IPS-18c (cell line): ENCODE data around the gene EFCAB10.

Source experiments
- H3K4me3 ChIP-seq: 2 replicates; pipeline ENCODE4 v1.7.0; 2013; ENCODE audit warnings: low read depth, mild to moderate bottlenecking, low read length, moderate library complexity; ENCODE audit not compliant: insufficient read depth
- H3K9me3 ChIP-seq: one replicate; pipeline ENCODE4 v1.6.1; 2013; ENCODE audit warnings: mild to moderate bottlenecking, low read length, moderate library complexity; ENCODE audit not compliant: control insufficient read depth, insufficient read depth

The EFCAB10 gene, protein sequence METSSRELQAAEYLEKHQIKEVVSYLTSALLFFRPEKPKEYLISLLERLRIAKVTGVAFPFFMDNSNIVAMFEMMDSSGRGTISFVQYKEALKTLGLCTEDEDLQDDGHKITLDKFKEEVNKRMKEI

DNA sequence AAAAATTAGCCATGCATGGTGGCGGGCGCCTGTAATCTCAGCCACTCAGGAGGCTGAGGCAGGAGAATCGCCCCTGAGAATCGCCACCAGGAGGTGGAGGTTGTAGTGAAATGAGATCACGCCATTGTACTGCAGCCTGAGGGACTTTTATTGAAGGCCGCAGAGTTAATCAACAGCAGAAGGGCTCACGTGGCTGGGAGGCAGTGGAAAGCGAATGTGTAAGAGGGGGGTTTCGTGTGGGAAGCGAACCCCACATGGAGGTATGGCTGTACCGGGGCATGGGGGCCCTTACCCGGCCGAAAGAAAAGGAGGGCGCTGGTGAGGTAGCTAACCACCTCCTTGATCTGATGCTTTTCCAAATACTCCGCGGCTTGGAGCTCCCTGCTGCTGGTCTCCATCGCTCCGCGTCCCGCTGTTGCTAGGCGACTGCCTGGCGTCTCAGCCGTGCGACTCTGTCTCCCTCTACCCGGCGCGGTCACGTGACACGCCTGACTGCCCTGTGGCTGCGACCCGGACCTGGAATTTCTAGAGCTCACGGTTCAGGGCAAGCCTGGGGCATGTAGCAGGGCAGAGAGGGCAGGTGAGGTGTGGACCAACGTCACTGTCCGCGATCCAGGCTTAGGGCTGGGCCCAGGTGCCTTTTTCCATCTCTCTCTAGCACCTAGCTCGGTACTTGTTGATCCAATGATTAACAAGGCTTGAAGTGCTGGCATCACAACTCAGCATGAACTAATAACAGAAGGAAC is at the start of gene EFCAB10:
EFCAB10 (minus strand) TSS at position 428 of the 746 bp plus-strand sequence; CDS start at position 398, 30 bp downstream.
- Histone ChIP-seq H3K9me3 (no peaks in the 10 kb centered on the region), H3K4me3 (peak within 1 kb of the TSS; percentile 60)

DNA sequence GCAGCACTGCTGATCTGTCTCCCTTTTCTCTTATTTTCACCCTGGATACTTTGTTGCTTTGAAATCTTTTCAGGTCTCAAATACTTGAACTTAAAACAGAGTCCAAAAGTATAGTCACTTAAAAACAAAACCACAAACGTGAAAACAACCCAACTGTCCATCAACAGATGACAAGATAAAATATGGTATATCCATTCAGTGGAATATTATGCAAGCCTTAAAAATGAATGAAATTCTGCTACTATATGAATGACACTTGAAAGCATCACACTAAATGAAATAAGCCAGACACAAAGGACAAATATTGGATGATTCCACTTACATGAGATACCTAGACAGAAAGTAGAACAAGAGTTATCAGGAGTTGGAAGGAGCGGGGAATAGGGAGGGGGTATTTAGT is 44.7 kb upstream of the EFCAB10 start:
- Histone ChIP-seq H3K4me3 (no peak overlapping the region), H3K9me3 (no peaks in the 10 kb centered on the region)

DNA sequence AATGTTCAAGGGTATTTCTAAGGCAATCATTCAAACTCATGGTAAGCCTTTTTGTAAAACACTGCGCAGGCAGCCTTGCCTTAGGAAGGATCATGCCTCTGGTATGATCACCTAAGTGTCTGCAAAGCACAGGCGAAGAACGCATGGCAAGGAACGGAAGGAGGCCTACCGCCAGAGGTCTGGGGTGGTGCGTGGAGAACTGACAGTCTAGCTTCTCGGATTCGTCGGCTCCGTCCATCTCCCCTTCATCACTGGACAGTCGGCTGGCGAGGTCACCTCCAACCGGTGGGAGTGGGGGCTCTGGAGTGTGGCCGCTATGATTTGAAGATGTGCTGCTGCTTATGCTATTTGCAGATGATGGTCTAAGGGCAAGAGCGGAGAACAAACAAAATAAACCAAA is 42.6 kb upstream of the EFCAB10 start:
- H3K9me3 ChIP-seq, result no peaks in the 10 kb centered on the region
- no peak overlapping the region for H3K4me3 ChIP-seq

DNA sequence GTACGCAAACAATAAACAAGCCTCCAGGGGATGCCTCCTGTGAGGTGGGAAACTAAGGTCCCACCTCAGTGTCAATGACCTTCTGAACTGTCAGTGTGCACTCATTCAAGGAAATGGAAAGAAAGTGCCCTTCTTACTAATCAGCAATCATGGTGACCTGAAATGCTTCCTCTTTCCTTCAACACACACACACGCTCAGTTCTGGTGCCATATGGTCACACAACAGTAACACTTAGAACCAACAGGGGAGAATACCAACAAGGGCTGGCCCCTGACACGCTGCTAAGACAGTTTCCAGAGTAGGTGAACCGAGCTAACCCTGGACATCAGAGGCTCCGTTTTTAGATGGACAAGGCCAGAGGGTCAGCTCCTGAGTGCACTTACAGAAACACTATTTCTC is 42.1 kb upstream of the EFCAB10 start:
- no peak overlapping the region for H3K4me3 ChIP-seq
- no peaks in the 10 kb centered on the region for H3K9me3 ChIP-seq

DNA sequence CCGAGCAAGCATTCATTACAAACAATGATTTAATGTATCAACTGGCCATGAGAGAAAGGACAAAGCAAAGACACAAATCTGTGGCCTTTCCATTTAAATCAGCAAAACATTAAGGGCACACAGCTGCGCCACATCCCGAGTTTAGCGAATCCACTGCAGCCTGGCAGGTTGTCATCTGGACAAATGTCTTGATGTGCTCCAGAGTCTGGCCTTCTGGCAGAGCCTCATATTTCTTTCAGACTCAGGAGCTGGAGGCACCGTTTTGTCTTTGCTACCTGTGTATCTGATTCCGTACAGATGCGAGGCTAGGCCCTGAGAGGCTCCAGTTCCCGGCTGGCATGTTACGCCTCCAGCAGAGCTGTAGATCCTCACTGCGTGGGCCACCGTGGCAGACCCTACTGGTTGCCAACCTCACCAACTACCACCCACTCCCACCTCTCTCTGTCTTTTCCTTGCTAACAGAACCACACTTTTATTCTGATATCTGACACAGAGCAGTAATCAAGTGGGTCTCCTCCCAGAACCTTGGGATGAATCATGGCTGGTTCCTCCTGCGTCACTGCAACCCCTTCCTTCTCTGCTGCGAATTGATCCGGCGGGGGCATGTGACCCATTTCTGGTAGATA is 40.9 kb upstream of the EFCAB10 start:
- Histone ChIP-seq H3K9me3 (no peaks in the 10 kb centered on the region), H3K4me3 (no peak overlapping the region)

DNA sequence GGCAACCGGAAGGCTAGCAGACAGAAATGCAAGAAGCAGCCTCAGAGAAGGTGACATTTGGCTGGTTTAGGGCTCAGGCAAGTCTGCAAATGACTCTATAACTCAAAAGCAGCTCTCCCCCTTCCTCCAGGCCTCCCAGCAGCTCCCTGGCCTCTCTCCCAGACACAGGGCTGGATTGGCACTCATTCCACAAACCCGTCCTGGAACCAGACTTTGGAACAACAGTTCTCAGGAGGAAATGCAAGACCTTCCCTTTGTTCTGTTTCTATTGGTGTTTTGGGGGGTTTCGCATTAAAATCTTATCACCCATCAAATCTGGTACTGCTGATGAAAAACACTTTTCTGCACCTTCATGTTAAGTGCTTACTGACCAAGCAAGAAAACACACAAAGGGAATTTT is 40.3 kb upstream of the EFCAB10 start:
- no peaks in the 10 kb centered on the region for H3K9me3 ChIP-seq
- H3K4me3 ChIP-seq, result no peak overlapping the region

DNA sequence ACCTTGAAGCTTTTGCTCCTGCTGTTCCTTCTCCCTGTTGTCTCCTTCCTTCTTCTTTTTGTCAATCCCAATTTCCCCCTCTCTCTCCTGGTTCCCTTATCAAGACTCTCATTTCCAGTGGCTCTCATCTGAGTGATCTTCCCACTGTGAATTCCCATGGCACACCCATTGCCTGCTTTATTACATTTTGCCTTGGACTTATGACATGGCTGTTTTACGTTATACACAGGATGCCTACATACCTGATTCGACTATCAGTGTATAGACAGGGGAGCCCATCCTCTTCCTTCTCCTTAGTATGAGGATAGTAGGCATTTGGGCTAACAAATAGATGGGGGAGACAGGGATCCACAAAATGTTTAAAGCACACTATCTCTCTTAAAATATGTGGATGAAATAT is 39.9 kb upstream of the EFCAB10 start:
- H3K4me3 ChIP-seq, result no peak overlapping the region
- H3K9me3 ChIP-seq, result no peaks in the 10 kb centered on the region

DNA sequence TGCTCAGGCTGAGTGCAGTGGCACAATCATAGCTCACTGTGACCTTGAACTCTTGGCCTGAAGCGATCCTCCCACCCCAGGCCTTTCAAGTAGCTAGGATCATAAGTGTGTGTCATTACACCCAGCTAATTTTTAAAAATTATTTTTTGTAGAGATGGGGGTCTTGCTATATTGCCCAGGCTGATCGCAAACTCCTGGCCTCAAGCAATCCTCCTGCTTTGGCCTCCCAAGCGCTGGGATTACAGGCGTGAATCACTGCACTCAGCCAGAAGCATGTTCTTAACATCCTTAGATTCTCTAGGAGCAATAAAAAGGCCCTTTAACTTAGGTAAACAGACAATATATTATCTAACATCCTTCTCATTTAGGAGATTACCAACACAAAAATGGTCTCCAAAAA is 38.3 kb upstream of the EFCAB10 start:
- Histone ChIP-seq H3K4me3 (no peak overlapping the region), H3K9me3 (no peaks in the 10 kb centered on the region)

DNA sequence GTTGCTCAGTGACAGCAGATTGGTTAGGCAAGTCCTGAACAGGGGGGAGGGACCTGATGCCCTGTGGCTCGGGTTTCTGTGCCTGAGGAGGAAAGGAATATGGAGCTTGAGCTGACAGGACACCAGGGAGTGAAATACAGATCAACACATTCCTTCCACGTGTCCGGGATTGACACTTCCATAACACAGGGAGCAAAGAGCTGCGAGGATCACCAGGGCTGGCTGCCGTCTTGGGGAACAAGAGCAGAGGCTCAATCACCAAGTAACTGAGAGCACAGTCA is 36.7 kb upstream of the EFCAB10 start:
- H3K9me3 ChIP-seq, result no peaks in the 10 kb centered on the region

DNA sequence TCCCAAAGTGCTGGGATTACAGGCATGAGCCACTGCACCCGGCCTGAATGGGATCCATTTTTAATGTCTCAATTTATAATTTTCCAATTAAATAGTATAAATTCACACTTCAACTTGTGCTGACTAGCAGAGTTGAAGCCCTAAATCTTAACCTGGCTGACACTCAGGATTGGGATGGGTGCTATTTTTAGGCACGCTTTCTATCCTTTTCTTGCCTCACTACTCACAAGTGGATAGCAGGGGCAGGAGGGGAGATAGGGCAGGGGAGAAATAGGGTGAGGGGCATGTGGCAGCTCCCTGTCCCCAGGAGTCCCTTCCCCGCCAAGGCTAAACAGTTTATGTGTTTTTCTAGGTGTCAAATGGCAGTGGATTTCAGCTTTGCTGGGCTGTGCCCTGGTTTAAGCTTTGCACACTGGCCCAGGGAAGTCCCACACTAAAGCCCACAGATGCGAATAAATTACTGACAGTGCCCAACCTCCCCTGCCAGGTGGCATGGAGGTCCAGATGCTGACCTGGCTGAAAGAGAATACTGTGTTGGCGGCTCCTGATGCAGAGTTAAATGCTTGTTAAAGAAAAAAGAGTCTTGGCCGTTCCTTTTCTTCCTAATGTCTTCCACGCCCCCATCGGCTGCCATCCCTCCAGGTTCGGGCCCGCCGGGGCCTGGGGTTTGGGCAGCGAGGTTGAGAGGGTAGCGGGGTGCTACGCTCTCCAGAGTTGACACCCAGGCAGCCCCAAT is 36.2 kb upstream of the EFCAB10 start:
- Histone ChIP-seq H3K4me3 (no peak overlapping the region), H3K9me3 (no peaks in the 10 kb centered on the region)

More for the DNA sequence above, 36.7 kb upstream of the EFCAB10 start:
- H3K4me3 ChIP-seq, result no peak overlapping the region

DNA sequence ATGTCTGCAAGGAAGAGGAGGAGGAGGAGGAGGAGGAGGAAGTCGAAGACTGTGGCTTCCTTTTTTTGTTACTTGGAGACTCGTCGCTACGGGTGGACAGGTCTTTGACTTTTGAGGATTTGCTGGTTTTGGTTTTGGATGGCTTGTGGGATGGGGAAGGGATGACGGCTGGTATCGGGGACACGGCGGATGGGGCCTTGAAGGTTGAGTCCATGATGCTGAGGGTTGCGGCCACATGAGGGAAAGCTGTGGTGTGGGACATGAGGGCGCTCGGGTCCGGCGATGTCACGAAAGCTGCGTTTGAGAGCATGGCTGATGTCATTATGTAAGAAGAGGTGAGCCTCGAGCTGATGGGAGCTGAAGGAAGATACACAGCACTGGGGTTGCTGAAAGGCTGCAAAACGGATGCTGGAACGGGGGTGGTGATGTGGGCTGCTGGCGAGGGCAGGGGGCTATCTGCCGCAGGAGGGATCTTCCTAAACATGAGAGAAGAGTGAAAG is 33.1 kb upstream of the EFCAB10 start:
- no peaks in the 10 kb centered on the region for H3K9me3 ChIP-seq

DNA sequence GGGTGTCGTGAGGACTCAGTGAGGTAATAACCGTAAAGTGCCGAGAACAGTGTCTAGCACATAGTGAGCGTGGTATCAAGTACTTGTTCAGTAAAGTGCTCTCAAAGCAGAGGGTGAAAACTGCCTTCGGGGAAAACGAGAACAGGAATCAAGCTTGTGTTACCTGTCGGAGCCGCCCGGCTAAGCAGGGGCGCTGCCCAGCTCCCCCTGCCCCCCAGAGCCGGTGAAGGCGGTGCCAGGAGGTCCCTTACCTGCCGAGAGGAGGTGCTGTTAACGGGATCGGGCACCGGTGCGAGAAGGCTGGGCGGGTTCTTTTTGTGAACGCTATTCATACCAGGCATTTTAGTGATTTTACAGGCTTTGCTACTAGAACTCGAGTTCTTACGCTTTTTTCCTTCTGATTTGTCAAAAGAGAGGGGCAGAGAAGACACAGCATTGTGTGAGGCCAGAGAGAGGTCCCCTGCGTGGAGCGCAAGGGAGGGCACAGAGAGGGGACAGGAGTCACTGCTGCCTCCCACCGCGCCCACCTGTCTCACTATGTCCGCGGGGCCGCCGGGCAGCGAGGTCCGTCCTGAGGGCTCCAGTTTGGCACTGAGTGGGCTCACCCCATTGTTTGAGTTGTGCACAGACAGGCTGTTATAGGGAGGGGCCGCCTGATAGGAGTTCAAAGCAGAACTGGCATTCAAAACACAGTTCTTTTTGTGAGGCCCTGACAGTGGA is 32.5 kb upstream of the EFCAB10 start:
- H3K9me3 ChIP-seq, result no peaks in the 10 kb centered on the region
- no peak overlapping the region for H3K4me3 ChIP-seq

More for the DNA sequence above, 33.1 kb upstream of the EFCAB10 start:
- no peak overlapping the region for H3K4me3 ChIP-seq

DNA sequence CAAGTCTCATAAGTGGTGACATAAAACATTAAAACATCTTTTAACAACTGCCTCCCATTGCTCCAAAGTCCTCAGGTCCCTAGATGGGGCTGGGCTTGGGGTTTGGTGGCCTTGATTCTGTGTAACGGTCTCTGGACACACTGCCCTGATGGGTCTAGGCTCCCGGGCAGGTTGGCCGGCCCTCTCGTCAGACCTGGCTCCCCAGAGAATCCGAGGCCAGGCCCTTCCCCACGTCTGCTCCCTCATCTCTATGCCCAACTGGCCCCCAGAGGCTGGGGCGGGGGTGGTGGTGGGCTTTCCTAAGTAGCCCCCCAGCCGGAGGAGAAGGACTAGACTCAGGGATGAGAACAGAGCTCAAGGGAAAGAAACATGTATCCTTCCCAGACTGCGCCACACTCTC is 31.5 kb upstream of the EFCAB10 start:
- Histone ChIP-seq H3K9me3 (no peaks in the 10 kb centered on the region), H3K4me3 (no peak overlapping the region)

DNA sequence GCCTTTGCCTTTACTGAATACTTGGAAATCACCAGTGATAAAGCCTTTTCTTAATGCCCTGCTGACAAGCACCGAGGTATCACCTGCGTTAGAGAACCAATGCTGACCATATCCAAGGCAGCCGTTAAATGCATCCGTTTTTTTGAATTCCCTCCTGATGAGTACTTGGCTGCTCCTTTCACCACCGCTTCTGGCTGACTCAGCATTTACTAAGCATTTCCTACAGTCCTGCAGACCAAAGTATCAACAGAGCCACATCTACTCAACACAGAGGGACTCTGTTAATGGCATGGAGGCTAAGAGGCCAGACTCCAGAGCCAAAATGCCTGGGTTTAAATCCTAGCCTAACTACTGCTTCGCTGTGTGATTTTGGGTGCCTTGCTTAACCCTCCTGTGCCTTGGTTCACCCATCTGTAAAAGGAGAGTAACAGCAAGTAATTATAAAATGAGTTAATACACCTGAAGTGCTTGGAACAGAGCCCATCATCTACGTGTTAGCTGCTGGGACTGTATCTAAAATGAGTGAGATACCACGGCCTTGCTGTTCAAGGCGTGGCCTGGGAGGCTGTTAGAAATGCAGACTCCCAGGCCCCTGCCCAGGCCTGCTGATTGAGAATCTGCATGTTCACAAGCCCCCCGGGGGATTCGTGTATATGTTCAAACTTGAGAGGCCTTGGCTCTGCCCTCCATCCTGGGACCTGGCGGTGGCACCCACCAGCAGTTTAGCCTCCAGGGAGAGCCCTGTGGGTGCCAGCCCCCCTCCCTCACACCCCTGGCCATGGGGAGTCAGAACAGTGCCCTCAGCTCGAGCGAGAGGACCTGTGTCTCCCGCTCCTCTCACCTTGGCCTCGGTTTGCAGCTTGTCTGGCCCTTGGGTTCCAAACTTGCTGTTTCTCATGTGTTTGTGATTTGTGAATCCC is 30.8 kb upstream of the EFCAB10 start:
- Histone ChIP-seq H3K9me3 (no peaks in the 10 kb centered on the region), H3K4me3 (no peak overlapping the region)

DNA sequence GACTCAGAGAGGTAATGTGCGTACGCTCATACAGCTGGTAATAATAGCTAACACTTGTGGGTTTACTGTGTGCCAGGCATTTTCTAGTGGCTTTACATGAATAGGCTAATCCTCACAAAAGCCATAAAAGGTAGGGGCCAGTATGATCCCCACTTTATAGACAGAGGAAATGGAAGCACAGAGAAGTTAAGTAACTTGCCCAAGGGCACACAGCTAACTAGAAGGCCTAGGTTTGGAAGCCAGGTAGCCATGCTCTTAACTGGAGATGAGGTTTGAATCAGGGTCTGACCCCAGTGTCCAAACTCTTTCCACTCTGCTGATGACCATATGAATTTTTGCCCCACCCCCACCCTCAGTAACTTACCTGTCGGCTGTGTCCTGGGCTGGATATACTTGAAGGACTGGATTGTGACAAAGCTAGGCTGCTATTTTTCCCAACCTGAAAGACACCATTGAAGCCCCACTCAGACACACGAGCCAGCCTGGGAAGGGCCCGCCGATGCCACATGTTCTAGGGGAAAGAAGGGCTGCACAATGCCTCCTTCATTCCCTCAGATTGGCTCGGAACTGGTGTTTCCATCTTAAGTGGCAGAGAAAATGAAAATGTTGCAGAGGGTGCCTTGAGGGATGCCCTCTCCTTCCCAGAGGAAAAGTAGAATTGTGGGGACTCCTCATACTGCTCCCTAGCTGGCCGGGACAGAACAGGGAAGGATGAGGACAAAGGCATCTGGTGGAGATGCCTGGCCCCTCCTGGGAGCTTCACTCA is 29.1 kb upstream of the EFCAB10 start:
- Histone ChIP-seq H3K9me3 (no peaks in the 10 kb centered on the region), H3K4me3 (no peak overlapping the region)
